GM21423 (cell line): ENCODE results near the gene OARD1.
A peak's percentile ranks its signal among the peaks of the same experiment; 100 is the strongest.

Experiments used
- ATAC-seq: cut with Tn5 transposase; IDR thresholded peaks from one replicate; pipeline ENCODE4 v1.9.1; 2021; ENCODE audit warnings: mild to moderate bottlenecking, moderate library complexity; ENCODE audit not compliant: unreplicated experiment

OARD1 gene

DNA sequence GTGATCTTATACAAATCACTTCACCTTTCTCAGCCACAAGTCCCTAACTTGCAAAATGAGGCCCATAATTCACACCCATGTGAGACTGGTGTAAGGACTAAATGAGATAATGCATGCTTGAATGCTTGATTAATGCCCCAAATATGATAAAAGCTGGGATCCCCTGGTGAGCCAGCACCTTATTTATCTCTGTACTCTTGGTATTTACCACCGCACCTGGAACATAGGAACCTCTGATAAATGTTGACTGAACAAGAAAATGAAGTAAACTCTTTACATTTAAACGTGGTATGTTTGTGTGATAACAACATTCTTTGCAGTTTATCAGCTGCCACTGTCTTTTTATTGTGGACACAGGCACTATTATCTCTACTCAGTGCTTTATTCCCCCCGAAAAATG, 21.6 kb downstream of the OARD1 start:
- ATAC-seq: no peak

DNA sequence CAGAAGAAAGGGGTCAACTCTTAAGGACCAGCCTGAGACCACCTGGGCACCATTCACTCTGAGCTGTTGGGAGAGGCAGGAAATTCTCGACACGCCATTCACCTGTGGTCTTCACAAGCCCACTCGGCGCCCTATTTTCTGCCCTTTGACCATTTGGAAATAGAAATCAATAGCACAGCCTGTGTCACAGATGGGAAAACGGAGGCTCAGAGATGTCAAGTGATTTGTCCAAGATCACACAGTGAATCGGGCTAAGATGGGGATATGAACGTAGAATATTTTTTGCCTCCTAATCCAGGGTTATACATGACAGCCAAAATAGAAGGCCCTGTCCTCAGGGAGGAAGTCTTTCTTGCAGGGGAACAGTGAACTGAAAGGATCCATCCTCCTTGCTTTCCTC, 22.2 kb downstream of the OARD1 start:
- no peak for ATAC-seq

DNA sequence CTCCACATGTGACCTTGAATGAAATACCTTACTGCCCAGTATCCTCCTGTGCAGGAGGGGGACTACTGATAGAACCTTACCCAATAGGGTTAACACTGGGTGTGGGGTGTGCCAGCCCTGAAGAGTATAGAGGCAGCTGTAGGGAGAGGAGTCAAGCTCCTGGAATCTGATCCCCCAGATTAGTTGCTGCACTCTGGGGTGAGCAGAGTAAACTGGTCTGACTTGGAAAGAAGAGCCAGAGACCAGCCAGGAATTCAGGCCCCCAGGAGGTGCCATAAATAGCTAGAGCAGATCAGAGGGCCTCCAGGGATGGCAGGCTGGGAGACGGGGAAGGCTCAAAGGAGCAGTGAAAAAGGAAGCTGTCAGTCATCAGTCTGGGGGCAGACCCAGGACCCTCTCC, 22.6 kb downstream of the OARD1 start:
- ATAC-seq: no peak

DNA sequence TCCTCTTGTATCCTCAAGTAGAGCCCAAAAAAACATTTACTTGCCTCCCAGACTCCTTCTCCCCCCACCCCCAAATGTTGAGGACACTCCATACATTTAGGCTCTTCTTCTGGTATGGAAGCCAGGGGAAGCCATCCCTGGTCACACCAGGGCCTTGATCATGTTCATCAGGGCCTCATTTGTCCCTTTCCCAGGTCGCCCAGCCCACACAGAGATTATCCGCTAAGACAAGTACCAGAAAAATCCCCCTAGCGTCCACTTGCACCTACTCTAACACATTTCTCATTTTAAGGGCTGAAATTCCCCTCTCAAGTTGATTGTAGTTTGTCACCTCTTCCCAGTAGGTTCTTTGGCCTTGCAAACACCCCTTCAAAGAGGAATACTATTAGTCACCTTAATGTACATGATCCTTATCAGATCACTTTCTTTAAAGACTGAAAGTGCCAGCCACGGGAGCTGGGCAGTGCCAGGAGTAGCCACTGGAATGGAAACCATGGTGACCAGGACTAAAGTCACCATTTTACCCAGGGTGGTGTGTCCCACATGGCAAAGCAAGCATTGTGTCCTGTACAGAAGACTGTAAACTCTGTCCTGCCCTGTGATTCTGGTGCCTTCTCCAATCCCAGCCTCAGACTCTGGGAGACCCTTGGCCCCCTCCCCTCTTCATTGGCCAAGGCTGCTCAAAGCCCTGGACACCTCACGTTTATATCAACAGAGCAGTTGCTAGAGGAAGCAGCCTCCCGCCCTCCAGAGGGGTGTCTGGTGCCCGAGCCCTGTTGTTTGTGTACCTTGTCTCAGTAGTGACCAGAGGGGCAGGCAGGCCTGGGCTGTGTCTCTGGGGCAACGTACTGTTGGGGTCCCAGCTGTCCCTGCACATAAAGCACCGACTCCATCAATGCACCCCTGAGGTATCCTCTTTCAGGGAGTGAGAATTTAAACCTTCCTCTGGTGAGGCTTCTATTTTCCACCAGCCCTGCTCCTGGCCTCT, 24.1 kb downstream of the OARD1 start:
- ATAC-seq: no peak

DNA sequence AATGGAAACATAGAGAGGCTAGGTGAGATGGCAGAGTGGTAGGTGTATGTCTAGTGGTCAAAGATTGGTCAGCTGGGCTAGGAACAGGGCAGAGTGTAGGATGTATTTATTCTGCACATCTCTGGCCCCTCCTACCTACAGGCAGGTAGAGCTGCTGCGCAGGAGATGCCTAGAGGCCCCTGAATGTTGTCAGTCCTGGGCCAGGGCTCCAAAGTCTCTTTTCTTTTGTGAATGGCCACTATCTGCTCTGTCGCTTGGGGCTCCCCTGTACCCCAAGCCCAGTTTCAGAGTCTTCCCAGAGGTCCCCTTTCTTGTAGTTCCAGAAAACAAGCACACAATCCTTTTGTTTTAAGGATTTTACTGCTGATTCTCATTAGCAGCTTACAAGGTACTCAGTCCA, 24.9 kb downstream of the OARD1 start:
- no peak for ATAC-seq

DNA sequence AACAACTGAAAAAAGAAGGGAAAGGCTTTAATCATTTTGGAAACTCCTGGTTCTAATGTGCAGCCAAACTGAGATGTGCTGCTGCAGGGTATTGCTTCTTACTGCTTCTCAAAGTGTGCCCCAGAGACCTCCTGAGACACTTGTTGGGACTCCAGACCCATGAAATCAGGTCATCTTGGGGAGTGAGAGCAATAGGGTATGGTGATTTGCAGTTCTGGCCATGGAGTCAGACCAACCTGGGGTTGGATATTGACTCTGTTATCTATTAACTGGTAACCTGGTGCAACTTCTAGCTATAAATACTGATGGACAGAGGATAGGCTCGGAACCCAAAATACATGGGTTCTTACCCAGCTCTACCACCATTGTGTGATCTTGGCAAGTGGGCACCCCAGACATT, 26.1 kb downstream of the OARD1 start:
- ATAC-seq: no peak

DNA sequence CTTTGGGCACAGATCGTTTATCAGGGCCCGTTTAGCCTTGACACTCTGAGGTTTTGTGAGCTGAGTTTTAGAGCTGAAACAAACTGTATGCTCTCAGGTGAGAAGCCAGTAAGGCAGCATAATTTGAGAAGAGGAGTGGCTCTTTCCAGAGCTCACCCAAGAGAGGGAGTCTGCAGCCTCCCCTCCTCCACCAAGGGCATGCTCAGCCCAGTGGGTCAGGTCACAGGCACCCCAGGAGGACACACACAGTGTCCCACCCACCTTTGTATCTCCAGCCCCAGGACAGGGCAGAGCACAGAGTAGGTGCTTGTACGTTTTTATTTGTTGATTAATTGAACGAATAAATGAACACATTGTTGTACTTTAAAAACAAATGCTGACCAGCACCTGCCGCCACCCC, 26.5 kb downstream of the OARD1 start:
- ATAC-seq: no peak

DNA sequence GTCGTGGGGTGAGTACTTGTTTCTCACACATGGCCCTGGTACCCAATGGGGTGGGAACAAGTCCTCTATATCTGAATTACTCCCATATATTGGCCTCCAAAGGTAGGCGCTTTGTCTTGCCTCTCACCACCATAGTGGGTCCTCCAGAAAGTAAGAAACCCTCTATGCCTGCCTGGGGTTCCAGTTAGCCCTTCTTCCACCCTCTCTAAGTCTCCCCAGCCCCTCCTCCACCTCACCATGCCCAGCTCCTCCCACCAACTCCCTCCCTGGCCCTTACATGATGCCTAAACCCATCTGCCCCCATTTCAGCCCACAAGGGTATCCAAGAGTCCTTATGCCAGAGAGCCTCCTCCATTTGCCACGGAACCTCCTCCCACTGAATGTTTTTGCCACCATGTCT, 29.0 kb downstream of the OARD1 start:
- ATAC-seq: no peak

DNA sequence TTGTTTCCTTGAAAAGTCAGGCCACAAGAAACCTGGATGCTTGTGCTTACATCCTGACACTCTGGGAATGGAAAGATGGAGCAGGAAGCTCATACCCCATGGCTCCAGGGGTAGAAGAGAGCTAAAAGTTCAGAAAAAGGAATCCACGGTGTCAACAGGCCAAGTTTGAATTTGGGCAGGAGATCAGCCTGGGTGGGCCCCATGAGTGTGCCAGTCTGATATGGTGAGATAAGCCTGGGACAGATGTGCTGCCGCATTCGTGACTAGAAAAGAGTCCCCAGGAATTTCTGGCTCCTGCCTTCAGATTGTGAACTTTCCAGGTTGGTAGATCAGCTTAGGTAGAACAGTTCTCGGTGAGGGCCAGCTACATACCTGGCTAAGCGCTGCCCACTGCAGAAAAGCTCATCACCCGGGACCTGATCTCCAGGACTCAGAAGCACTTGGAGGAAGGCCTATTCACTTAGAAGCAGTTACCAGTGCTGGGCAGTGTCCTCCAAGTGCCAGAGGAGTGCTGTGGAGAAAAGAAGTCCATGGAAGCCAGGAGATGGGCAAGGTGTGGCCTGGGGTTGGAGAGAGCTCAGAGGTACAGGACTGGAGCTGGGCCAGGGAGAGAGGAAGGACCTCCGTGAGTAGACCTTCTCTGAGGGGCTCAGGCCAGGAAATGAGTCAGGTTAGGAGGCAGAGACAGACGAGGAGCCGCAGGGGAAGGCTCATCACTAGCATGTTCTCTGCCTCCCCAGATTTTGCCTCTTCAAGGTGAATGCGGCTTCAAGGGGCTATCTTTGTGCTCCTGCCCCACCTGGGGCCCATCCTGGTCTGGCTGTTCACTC, 29.7 kb downstream of the OARD1 start, which contains the start of gene TSPO2:
TSPO2 (plus strand) TSS at position 242 of the 830 bp plus-strand sequence; CDS start at position 761, 519 bp downstream.
- ATAC-seq: no peak

DNA sequence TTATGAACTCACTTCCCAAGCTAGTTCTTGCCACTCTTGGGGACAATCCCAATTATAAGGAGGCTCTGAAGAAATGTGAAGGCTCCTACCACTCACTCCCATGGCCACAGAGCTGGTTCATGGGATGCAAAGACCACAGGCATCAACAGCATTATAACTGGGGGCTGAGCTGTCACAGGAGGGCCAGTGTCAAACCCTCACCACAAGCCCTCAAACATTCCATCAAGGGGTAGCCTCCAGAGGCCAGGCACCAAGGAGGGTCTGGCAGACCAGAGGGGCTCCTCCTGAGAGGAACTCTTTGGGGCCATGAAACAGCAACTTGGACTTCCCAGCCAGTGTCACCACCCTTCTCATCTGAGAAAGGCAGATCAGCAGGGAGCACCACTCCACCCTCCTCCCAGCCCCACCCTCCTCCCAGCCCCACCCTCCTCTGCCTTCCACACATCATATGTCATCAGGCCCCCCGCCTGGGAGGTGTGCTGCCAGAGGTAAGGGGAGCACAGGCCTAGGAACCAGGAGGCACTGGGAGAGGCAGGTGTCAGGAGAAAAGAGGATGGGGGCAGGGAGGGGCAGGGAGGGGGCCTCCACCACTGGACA, 31.1 kb downstream of the OARD1 start:
- ATAC-seq: no peak

DNA sequence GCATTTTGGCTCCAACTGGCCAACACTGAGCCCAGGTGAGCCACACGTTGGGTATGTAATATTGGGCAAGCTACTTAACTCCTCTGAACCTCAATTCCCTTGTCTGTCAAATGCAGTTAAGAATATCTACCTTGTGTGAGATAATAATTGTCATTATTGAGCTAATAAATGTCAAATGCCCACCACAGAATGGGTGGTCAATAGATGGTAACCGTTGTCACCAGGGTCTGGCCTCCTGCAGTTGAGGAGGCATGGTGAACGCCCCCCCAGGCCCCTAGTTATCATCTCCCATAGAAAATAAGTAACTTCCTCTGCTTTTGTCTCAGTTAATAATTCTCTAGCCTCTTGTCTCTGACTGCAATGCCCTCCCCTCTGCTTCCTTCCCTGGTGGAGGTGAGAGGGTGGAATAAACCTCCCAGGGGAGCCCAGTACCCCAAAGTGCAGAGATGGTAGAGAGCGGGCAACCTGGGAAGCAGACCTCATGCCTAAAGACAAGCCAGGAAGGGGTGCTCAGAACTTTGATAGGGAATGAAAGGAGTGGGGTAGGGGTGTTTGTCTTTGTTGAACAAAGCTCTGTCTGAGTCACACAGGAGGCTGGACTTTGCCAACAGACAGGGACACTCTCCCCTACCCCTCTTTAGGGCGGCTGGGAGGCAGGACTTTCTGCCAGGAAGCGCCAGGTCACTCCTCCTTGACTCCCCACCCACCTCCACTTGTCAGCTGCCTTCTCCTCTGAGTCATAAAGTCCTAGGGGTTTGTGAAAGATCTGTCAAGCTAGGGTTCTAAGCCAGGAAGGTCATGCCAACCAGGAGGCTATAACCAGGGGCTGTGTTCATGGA, 31.8 kb downstream of the OARD1 start:
- ATAC-seq: peak; percentile 45

DNA sequence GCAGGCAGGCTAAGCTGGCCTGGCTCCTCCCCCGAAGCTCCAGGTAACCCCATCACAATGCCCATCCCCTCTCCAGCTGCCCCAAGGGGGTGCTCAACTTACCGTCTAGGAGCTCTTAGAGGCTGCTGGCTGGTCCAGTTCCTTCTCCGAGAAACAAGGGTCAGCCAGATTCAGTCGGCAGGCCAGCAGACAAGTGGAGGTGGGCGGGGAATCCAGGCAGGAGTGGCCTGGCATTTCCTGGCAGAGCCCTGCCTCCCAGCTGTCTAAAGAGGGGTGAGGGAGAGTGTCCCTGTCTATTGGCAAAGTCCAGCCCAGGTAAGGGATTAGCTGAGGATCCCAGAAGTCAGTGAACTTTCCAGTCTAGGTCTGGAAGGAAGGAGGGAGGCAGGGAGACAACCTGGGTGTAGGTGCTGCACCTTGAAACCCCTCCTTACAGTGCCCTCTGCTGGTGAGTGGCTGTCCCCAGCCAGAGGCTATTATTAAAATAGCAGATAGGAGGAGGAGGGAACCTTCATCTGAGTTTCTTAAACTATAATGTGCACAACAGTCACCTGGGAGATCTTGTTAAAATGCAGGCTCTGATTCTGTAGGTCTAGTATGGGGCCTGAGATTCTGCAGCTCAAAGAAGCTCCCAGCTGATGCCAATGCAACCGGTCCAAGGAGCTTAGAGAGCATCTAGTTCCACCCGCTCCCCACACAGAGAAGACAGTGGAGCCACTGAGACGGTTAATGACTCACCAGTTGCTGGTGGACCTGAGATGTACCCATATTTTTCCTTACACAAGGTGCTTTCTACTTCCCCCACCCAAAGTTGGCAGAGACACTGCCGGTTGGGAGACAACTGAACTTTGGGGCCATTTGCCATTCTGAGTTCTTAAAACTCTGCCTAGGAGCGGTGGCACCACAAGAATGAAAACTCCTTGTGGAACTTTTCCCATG, 32.8 kb downstream of the OARD1 start, which contains the start of gene UNC5CL:
UNC5CL (minus strand) TSS at position 162 of the 939 bp plus-strand sequence. CDS start 4,147 bp downstream, outside the sequence.
- no peak for ATAC-seq

DNA sequence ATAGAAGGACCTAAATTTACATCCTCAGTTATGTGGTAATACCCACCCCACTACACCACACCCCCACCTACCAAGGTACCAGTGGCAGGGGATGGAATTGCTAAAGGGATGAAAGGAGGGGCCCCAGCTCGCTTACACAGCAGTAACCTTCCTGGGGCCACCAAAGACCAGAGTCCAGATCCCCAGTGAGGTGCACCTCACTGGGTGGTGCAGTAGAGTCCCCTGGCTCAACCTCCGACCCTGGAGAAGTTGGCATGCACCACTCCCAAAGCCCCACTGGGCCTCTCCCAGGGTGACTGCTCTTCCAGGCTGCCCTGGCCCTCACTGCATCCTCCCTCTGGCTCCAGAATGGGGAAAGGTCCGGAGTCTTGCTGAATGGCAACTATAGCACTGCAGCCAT, 34.0 kb downstream of the OARD1 start:
- ATAC-seq: no peak

DNA sequence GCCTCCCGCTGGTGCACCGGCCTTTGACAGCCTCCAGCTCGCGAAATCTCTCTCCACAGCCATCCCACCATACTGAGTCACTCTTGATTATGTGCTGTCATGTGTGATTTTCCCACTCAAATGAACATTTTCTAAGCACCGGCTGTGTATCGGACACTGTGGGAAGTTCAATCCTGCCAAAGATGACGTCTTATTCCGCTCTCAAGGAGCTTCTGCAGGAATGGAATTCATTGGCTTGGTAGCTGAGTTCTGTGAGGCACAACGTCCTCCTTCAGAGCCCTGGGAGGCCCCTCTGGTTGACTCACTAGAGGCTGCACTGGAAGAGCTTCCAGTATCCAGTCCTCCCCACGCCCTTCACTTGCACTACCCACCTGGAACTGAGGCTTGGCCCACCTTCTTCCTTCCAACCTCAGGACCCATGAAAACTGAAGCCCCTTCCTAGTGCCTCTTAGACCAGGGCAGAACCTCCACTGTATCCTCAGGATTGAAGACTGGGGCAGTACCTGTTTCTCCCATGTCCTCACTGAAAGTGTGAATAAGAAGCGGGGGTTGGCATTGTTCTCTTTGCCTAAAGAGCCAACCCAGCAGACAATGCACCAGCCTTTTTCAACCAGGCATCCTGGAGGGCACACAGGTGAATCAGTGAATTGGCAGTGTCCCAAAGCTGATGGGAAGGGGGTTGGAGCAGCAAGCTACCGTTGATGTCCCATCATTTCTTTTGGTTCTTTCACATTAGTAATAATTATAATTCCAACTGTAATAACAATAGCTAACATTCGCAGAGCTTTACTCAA, 34.9 kb downstream of the OARD1 start:
- ATAC-seq: no peak

DNA sequence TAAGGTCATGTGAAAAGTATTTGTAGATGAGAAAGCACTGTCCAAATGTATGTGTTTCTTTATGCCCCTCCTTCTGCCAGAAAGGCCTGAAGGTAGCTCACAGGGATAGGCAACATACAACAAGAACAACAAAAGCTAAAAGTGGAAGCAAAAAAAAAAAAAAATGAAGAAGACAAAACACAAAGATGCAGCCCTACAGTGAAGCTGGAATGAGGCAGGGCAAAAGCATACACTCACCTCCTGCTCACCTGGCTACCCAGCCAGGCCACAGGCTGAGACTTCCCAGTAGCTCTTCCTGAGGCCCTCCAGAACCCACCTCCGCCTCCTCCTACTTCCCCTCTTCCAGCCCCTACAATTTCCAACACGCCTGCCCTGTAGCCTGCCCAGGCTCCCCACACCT, 35.6 kb downstream of the OARD1 start:
- no peak for ATAC-seq

DNA sequence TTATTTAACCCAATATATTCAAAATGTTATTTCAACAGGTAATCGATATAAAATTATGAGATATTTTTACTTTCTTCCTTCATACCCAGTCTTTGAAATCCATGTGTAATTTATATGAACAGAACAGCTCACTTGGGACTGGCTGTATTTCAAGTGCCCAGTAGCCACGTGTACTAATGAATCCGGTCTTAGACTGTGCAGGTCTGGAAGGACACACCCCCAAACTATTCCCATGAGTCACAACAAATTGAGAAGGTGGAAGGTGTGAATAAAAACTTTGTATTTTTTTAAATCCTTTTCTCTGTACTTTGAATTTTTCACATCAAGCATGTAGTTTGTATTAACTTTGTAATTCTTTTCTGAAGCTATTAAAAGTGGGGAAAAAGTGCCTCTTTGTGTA, 36.0 kb downstream of the OARD1 start:
- no peak for ATAC-seq

DNA sequence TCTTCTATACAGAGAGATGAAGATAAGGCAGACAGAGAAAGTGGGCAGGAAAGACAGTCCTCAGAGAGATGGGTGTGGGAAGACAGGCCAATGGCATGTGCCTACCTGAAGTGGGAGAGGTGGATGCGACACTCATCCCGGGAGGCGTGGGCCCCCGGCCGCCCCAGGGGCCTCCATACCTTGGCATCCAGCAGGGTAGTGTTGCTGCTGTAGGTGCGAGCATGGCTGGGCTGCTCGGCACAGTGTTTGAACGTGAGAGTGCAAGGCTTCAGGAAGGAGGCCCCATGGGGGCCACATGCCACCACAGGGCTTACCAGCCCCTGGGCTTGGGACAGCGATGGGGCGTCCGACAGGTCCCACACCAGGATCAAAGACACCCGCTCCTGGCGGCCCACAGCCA, 38.4 kb downstream of the OARD1 start:
- no peak for ATAC-seq

DNA sequence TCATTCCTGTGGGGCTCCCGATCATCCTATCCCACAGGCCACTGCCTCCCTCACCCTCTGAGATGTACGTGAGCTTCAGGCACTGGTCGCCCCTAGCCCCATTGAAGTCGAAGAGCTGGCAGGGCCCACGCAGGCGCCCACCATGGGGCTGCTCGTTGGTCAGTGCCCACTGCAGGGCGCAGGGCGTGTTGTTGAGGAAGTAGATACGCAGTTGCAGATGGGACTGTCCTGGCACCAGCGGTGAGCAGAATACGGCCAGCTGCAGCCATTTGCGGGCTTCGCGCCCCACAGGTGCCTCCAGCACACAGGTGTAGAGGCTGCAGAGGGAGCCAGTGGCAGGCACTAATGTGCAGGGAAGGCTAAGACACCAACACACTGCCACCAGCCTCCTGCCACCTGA, 39.3 kb downstream of the OARD1 start:
- no peak for ATAC-seq
